H9 (cell line): ENCODE measurements around the gene ADAMTS2. TPM values are rescaled to one million over a fixed set of nuclear protein-coding genes. Genes with fewer than 3 reads are reported as not detected.

Experiments
- DNase-seq: peaks from one replicate; pipeline ENCODE4 v3.0.0-alpha.2; 2017
- H2AFZ ChIP-seq: one replicate; pipeline ENCODE4 v1.6.1; 2013; ENCODE audit warnings: mild to moderate bottlenecking, low read length, control low read depth, moderate library complexity
- H2AK5ac ChIP-seq: 2 replicates; pipeline ENCODE4 v1.6.1; 2013; ENCODE audit warnings: low read length, control low read depth, mixed read lengths; ENCODE audit not compliant: insufficient read length
- H2BK120ac ChIP-seq: one replicate; pipeline ENCODE4 v1.6.1; 2013; ENCODE audit warnings: low read depth, mild to moderate bottlenecking, low read length, control low read depth, inconsistent platforms; ENCODE audit not compliant: poor library complexity, severe bottlenecking
- H2BK12ac ChIP-seq: 2 replicates; pipeline ENCODE4 v1.6.1; 2013; ENCODE audit warnings: low read length, control low read depth, mixed read lengths, low read depth; ENCODE audit not compliant: insufficient read length
- H2BK15ac ChIP-seq: 2 replicates; pipeline ENCODE4 v1.6.1; 2013; ENCODE audit warnings: low read depth, low read length, control low read depth
- H2BK20ac ChIP-seq: one replicate; pipeline ENCODE4 v1.6.1; 2013; ENCODE audit warnings: low read depth, mild to moderate bottlenecking, low read length, control low read depth, inconsistent platforms; ENCODE audit not compliant: poor library complexity, severe bottlenecking
- H2BK5ac ChIP-seq: 2 replicates; pipeline ENCODE4 v1.6.1; 2013; ENCODE audit warnings: low read length, control low read depth, mixed read lengths; ENCODE audit not compliant: insufficient read length
- H3K14ac ChIP-seq: 2 replicates; pipeline ENCODE4 v1.6.1; 2013; ENCODE audit warnings: low read length, control low read depth; ENCODE audit not compliant: insufficient read depth
- H3K18ac ChIP-seq: 2 replicates; pipeline ENCODE4 v1.6.1; 2013; ENCODE audit warnings: low read depth, mild to moderate bottlenecking, mixed read lengths, low read length, control low read depth; ENCODE audit not compliant: insufficient read length
- H3K23ac ChIP-seq: 2 replicates; pipeline ENCODE4 v1.6.1; 2013; ENCODE audit warnings: low read length, control low read depth, mixed read lengths, low read depth; ENCODE audit not compliant: insufficient read length
- H3K23me2 ChIP-seq: 2 replicates; pipeline ENCODE4 v1.6.1; 2013; ENCODE audit warnings: low read depth, mild to moderate bottlenecking, mixed read lengths, low read length, control low read depth; ENCODE audit not compliant: insufficient read length, poor library complexity, severe bottlenecking
- H3K27ac ChIP-seq: 2 replicates; pipeline ENCODE4 v1.5.1; 2013; ENCODE audit warnings: low read length, control low read depth, mixed read lengths, low read depth; ENCODE audit not compliant: insufficient read length
- H3K27me3 ChIP-seq: 2 replicates; pipeline ENCODE4 v1.6.1; 2013; ENCODE audit warnings: low read length, control low read depth, inconsistent platforms; ENCODE audit not compliant: insufficient read depth
- H3K4ac ChIP-seq: 2 replicates; pipeline ENCODE4 v1.6.1; 2013; ENCODE audit warnings: low read depth, mild to moderate bottlenecking, control low read depth, inconsistent platforms, low read length, moderate library complexity
- H3K4me1 ChIP-seq: 2 replicates; pipeline ENCODE4 v1.6.1; 2013; ENCODE audit warnings: low read length, control low read depth, inconsistent platforms; ENCODE audit not compliant: insufficient read depth
- H3K4me2 ChIP-seq: 2 replicates; pipeline ENCODE4 v1.6.1; 2013; ENCODE audit warnings: low read length, control low read depth, mixed read lengths; ENCODE audit not compliant: insufficient read length, insufficient read depth
- H3K56ac ChIP-seq: 2 replicates; pipeline ENCODE4 v1.6.1; 2013; ENCODE audit warnings: low read depth, mild to moderate bottlenecking, mixed read lengths, low read length, control low read depth; ENCODE audit not compliant: insufficient read length
- H3K79me1 ChIP-seq: 2 replicates; pipeline ENCODE4 v1.6.1; 2013; ENCODE audit warnings: low read depth, mild to moderate bottlenecking, moderate library complexity, low read length, control low read depth, inconsistent platforms; ENCODE audit not compliant: insufficient read depth, poor library complexity, severe bottlenecking
- H3K79me2 ChIP-seq: 2 replicates; pipeline ENCODE4 v1.6.1; 2013; ENCODE audit warnings: low read length, control low read depth, inconsistent platforms; ENCODE audit not compliant: insufficient read depth
- H3K9ac ChIP-seq: 2 replicates; pipeline ENCODE4 v1.6.1; 2013; ENCODE audit warnings: low read length, control low read depth, mixed read lengths; ENCODE audit not compliant: insufficient read length; ENCODE audit errors: extremely low read depth
- H3K9me3 ChIP-seq: one replicate; pipeline ENCODE4 v1.6.1; 2013; ENCODE audit warnings: low read depth, low read length, inconsistent platforms; ENCODE audit not compliant: control insufficient read depth
- H3T11ph ChIP-seq: one replicate; pipeline ENCODE4 v1.6.1; 2013; ENCODE audit warnings: mild to moderate bottlenecking, low read length, control low read depth, inconsistent platforms
- H4K20me1 ChIP-seq: one replicate; pipeline ENCODE4 v1.6.1; 2013; ENCODE audit not compliant: control insufficient read depth, insufficient read length, insufficient read depth
- H4K5ac ChIP-seq: 2 replicates; pipeline ENCODE4 v1.6.1; 2013; ENCODE audit warnings: low read depth, mild to moderate bottlenecking, mixed read lengths, low read length, control low read depth; ENCODE audit not compliant: insufficient read length
- H4K8ac ChIP-seq: replicated peaks from 2 replicates; pipeline ENCODE4 v1.6.1; 2013; ENCODE audit warnings: low read length, control low read depth, mixed read lengths, low read depth; ENCODE audit not compliant: insufficient read length
- H4K91ac ChIP-seq: 2 replicates; pipeline ENCODE4 v1.6.1; 2013; ENCODE audit warnings: low read depth, mild to moderate bottlenecking, moderate library complexity, mixed read lengths, low read length, control low read depth; ENCODE audit not compliant: insufficient read length
- H3K27ac Mint-ChIP-seq, 3 experiments: 2 replicates in 2 of 3; 3 replicates in 1 of 3; pipeline ENCODE4 v1.8.0; 2020 to 2021; ENCODE audit warnings: mixed read lengths in 3 of 3, mild to moderate bottlenecking in 1 of 3, moderate library complexity in 1 of 3
- H3K27me3 Mint-ChIP-seq: 2 replicates; pipeline ENCODE4 v1.8.0; 2021; ENCODE audit warnings: low read depth, mild to moderate bottlenecking, moderate library complexity, mixed read lengths
- H3K36me3 Mint-ChIP-seq, 3 experiments: 2 replicates in 2 of 3; 3 replicates in 1 of 3; pipeline ENCODE4 v1.8.0; 2020 to 2021; ENCODE audit warnings: low read depth in 3 of 3, mixed read lengths in 3 of 3; ENCODE audit not compliant: insufficient read depth in 1 of 3
- H3K4me1 Mint-ChIP-seq, 2 experiments: 2 replicates each; pipeline ENCODE4 v1.8.0; 2020; ENCODE audit warnings: mixed read lengths in 2 of 2
- H3K4me3 Mint-ChIP-seq, 2 experiments: 2 replicates in 1 of 2; 3 replicates in 1 of 2; pipeline ENCODE4 v1.8.0; 2020 to 2021; ENCODE audit warnings: mild to moderate bottlenecking in 2 of 2, mixed read lengths in 2 of 2, moderate library complexity in 1 of 2
- H3K9me3 Mint-ChIP-seq, 2 experiments: 2 replicates in 1 of 2; 3 replicates in 1 of 2; pipeline ENCODE4 v1.8.0; 2020; ENCODE audit warnings: mild to moderate bottlenecking in 2 of 2, mixed read lengths in 2 of 2, moderate library complexity in 1 of 2
- WGBS: extraction: QIAGEN DNeasy Blood & Tissue Kit; methylation state at CpG from one replicate; pipeline ENCODE4 v1.1.7; 2013; ENCODE audit warnings: missing lambda C conversion rate, low lambda C conversion rate, mixed read lengths; ENCODE audit not compliant: insufficient read length; ENCODE audit errors: extremely low coverage; 5-methylcytosine and 5-hydroxymethylcytosine counted together
- total RNA-seq: library from RNA; stranded (reverse); gene quantifications from 2 replicates; pipeline ENCODE4 v1.2.1, GENCODE V29; 2021
- TF ChIP-seq, protein P1 (sequence below): fragments of 200-600 bp; sonication (generic); conservative IDR thresholded peaks from 3 replicates; pipeline ENCODE4 v1.8.0; 2021; ENCODE audit warnings: antibody characterized with exemption, mild to moderate bottlenecking

ADAMTS2 gene
- total RNA-seq, 1 experiment from 2014 or later, result 5.4 TPM

DNA sequence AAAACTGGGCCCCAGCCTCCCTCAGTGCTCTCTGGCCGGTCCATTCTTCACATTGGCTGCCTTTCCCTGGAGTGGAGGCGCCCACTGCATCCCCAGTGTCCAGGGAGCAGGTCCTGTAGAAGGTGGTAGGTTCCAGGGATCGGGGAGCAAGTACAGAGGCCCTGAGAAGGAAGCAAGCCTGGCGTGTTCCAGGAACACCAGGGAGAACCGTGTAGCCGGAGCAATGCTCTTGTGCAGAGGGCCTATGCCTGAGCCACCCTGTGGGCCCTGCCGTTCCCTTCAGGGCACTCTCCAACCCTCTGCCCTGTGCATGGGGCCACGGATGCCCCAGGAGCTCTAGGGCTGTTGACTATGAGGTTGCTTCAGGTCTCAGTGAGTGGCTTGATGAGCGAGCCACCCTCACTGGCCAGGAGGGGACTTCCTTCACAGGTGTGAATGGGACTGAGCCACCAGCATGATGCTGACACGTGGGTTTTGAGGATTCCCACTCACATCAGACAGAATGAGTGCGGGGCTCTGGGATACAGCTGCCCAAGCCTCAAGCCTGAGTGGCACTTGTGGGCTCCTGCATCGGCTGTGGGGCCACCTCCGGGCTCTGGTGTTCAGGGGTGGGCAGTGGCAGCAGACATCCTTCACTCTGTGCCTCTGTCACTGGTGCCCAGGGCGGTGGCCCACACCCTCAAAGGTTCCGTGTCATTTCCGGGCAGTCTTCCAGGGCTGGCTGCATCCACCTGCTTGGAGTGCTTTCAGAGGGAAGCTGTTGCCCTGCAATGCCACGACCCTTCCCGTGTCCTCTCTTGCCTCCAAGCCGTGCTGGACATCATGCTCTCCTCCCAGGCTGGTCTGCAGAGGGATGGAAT lies 54.4 kb downstream of the ADAMTS2 start:
- H3K18ac ChIP-seq, result no peak overlapping the region
- no peaks in the 10 kb centered on the region for H4K20me1 ChIP-seq
- Mint-ChIP-seq H3K36me3 (no peaks in the 10 kb centered on the region), H3K4me3 (no peak overlapping the region; a peak in 1 of 5 replicates), H3K9me3 (no peaks in the 10 kb centered on the region), H3K27me3 (no peaks in the 10 kb centered on the region), H3K27ac (no peak overlapping the region), H3K4me1 (no peaks in the 10 kb centered on the region)
- no peak overlapping the region for H3K4me2 ChIP-seq
- H2AK5ac ChIP-seq, result no peak overlapping the region
- no peak overlapping the region for H3K56ac ChIP-seq
- no peak overlapping the region for H4K5ac ChIP-seq
- H3K79me2 ChIP-seq, result no peaks in the 10 kb centered on the region
- no peak overlapping the region for H4K8ac ChIP-seq
- no peak overlapping the region for H2BK5ac ChIP-seq
- no peaks in the 10 kb centered on the region for H3K23me2 ChIP-seq
- no peak overlapping the region for H3K27ac ChIP-seq
- no peak overlapping the region for H2BK120ac ChIP-seq
- H3K27me3 ChIP-seq, result no peaks in the 10 kb centered on the region
- H2BK15ac ChIP-seq, result no peak overlapping the region
- H3K23ac ChIP-seq, result no peak overlapping the region
- no peaks in the 10 kb centered on the region for H3K79me1 ChIP-seq
- TF ChIP-seq, protein P1, sequence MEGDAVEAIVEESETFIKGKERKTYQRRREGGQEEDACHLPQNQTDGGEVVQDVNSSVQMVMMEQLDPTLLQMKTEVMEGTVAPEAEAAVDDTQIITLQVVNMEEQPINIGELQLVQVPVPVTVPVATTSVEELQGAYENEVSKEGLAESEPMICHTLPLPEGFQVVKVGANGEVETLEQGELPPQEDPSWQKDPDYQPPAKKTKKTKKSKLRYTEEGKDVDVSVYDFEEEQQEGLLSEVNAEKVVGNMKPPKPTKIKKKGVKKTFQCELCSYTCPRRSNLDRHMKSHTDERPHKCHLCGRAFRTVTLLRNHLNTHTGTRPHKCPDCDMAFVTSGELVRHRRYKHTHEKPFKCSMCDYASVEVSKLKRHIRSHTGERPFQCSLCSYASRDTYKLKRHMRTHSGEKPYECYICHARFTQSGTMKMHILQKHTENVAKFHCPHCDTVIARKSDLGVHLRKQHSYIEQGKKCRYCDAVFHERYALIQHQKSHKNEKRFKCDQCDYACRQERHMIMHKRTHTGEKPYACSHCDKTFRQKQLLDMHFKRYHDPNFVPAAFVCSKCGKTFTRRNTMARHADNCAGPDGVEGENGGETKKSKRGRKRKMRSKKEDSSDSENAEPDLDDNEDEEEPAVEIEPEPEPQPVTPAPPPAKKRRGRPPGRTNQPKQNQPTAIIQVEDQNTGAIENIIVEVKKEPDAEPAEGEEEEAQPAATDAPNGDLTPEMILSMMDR, result no peak
- WGBS, result no CpG with 5 or more reads among the region's 19 CpGs
- no peak overlapping the region for H3K9ac ChIP-seq
- H2BK12ac ChIP-seq, result no peak overlapping the region
- H3K4ac ChIP-seq, result no peak overlapping the region
- no peak overlapping the region for H3T11ph ChIP-seq
- no peak for DNase-seq
- H3K4me1 ChIP-seq, result no peaks in the 10 kb centered on the region
- no peak overlapping the region for H2BK20ac ChIP-seq
- no peak overlapping the region; the same call in 1 of the 2 replicates for H3K14ac ChIP-seq
- no peaks in the 10 kb centered on the region for H3K9me3 ChIP-seq
- no peak overlapping the region for H4K91ac ChIP-seq
- no peak overlapping the region for H2AFZ ChIP-seq
